Measurements from ENCODE around the gene IGBP1. TPM values are rescaled to one million over a fixed set of nuclear protein-coding genes. Genes with fewer than 3 reads are reported as not detected.
"Not testable (repeated sequence)": the region's sequence is repeated elsewhere in the genome, so short reads cannot be mapped to it uniquely, and the experiment has no call there.

The IGBP1 gene
- total RNA-seq, 2 donors from 2014 or later = 45.0 to 46.5 TPM

- Histone ChIP-seq H3K4me3 (ENCODE audit: low read length) (no peak overlapping the region), H3K9ac (ENCODE audit: extremely low read depth, low read length, poor library complexity, severe bottlenecking) (no peak overlapping the region), H3K9me3 (ENCODE audit: control insufficient read depth, low read length) (no peaks in the 10 kb centered on the region), H3K4me1 (ENCODE audit: control insufficient read depth, insufficient read depth, low read length) (no peaks in the 10 kb centered on the region), H3K27ac (ENCODE audit: low read depth, low read length) (no peak overlapping the region), H3K36me3 (ENCODE audit: control insufficient read depth, insufficient read depth, low read length) (no peaks in the 10 kb centered on the region), H3K27me3 (ENCODE audit: control insufficient read depth, insufficient read depth, low read length, poor library complexity, severe bottlenecking) (no peaks in the 10 kb centered on the region)
- Mint-ChIP-seq H3K36me3 (ENCODE audit: low read depth) (no peaks in the 10 kb centered on the region), H3K4me1 (no peaks in the 10 kb centered on the region), H3K9me3 (peaks cover 40% of the 10 kb centered on the region), H3K27me3 (ENCODE audit: insufficient read depth) (peaks cover 17% of the 10 kb centered on the region), H3K27ac (no peak overlapping the region), H3K4me3 (no peak overlapping the region)
- DNase-seq = no peak
- no peak for TF ChIP-seq CTCF (conservative IDR thresholded peaks at IDR 0.05)
Measured at GRCh38 chrX:70208479-70208878, 75.2 kb downstream of the IGBP1 start.

GRCh38 chrX:70209570-70209969, 76.3 kb downstream of the IGBP1 start:
- not testable (repeated sequence) for H3K27ac Mint-ChIP-seq; H3K4me3 Mint-ChIP-seq; H3K4me1 ChIP-seq (ENCODE audit: control insufficient read depth, insufficient read depth, low read length); H3K36me3 ChIP-seq (ENCODE audit: control insufficient read depth, insufficient read depth, low read length); H3K27ac ChIP-seq (ENCODE audit: low read depth, low read length); H3K4me3 ChIP-seq (ENCODE audit: low read length); DNase-seq; H3K4me1 Mint-ChIP-seq; H3K9me3 ChIP-seq (ENCODE audit: control insufficient read depth, low read length); H3K27me3 ChIP-seq (ENCODE audit: control insufficient read depth, insufficient read depth, low read length, poor library complexity, severe bottlenecking); H3K9ac ChIP-seq (ENCODE audit: extremely low read depth, low read length, poor library complexity, severe bottlenecking); H3K36me3 Mint-ChIP-seq (ENCODE audit: low read depth)
- Mint-ChIP-seq H3K27me3 (ENCODE audit: insufficient read depth) (peaks cover 10% of the 10 kb centered on the region), H3K9me3 (peaks cover 43% of the 10 kb centered on the region)
- TF ChIP-seq CTCF (conservative IDR thresholded peaks at IDR 0.05) = peak; percentile 40
- 58% methylated on average over 6 of the region's 6 CpGs; no CpG with 5 or more reads in 1 of the 2 experiments for WGBS, 2 experiments (ENCODE audit: insufficient coverage in 1 of 2, insufficient read length in 1 of 2)

Other genes starting within 250 kb of the IGBP1 start
- gene AWAT2, start 83.5 kb upstream of the IGBP1 start, total RNA-seq = not detected
- under 1 TPM in 1 of 2 donors, not detected in 1; 0.53 TPM for gene OTUD6A, start 71.0 kb upstream of the IGBP1 start, total RNA-seq
- not detected for gene DGAT2L6, start 44.0 kb downstream of the IGBP1 start, total RNA-seq
- gene AWAT1, start 101.2 kb downstream of the IGBP1 start, total RNA-seq = not detected
- gene P2RY4, start 126.8 kb downstream of the IGBP1 start, total RNA-seq = under 1 TPM; 0.22 TPM
- not detected for gene ARR3, start 134.9 kb downstream of the IGBP1 start, total RNA-seq
- gene RAB41, start 148.7 kb downstream of the IGBP1 start, total RNA-seq = not detected
- gene PDZD11, start 156.5 kb downstream of the IGBP1 start, total RNA-seq = 10 to 100 TPM; 28.9 to 29.6 TPM
- 10 to 100 TPM; 27.6 to 40.6 TPM for gene KIF4A, start 156.7 kb downstream of the IGBP1 start, total RNA-seq